HG02678 (cell line): ENCODE results near the gene ERG.

ENCODE experiments used
- ATAC-seq: cut with Tn5 transposase; IDR thresholded peaks from one replicate; pipeline ENCODE4 v1.9.1; 2021; ENCODE audit warnings: mild to moderate bottlenecking, moderate library complexity; ENCODE audit not compliant: unreplicated experiment

ERG gene

DNA sequence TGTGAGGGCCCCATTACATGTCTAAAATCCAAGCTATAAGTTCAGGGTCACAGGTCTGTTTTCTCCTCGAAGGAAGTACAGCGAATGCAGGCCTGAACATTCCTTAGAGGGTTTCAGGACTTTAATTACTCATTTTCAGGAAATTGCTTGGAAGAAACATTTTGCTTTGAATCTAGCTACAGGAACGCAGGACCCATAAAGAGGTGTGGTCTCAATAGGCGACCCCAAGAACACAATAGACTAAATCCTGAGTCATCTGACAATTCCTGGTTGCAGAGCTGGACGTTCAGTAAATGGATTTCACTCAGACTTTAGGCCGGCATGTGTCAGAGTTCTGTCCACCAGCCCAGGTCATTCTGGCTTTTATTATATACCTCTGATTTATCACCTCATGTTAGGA lies 1.0 kb upstream of the ERG start:
- ATAC-seq = no peak

DNA sequence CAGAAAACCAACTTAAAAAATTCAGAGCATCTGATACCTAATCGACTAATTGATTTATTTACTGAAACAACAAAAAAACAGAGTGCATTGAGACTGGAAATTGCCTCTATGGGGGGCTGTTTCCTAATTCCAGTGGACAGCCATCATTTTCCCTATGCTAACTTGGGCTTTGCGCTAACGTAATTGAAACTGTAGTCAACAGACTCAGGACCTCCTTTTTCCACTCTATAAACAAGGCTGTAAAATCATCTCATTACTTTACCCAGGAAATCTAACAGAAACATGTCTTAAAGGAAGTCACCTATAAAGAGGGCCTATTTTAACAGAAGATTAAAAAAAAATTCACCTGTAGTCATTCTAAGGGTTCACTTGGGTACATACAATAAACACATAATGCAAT lies 2.1 kb downstream of the ERG start:
- no peak for ATAC-seq

DNA sequence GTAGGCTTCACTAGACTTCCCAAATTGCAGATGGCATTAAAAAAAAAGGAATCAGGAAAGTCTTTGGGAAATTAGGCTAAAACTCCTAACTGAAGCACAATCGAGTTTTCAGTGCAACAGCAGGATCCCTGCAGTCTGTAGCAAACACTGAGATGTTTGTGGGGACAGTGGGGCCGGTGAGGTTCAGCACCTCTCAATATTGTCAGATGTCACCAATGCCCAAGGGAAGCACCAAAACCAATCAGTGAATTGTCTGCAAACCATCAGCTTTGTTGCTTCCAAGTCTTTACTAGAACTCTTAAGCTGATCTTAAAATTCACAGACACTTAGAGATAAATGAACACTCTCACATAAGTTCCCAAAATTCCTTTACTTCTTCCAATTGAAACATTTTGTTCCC lies 2.6 kb downstream of the ERG start:
- no peak for ATAC-seq

DNA sequence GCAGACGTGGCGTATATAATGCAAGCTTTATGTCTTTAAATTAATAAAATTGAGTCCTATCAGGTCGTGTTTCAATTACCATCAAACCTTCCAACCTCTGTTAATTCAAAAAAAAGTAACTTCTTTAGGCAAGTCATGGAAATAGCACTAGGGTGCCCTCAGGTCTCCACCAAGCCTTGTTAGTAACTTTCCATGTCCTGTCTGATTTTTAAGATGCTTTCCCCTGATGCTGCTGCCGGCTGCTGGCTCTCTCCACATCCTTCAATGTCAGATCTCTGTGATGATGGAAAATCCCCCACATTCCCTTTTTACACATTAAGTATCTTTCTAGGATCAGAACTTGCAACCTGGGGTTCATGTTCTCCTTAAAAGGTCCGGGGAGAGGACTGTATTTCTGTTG lies 3.0 kb downstream of the ERG start:
- ATAC-seq = no peak

DNA sequence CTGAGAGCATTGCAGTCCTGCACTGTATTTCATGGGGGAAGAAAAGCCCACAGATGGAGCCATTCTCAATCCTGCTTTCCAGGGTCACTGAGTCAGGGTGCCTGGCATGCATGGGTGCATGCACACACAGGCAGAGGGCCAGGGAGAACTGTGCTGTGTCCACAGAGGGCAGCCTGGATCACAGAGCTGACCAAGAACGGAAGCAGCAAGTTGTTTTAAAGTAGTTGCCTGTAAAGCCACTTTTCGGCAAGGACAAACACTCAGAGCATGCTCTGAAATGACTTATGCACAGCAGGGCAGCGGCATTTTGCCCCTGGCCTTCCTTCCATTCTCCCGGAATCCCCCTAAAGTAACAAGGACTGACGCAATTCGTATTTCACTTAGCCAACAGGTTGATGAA lies 3.6 kb downstream of the ERG start:
- ATAC-seq = no peak

DNA sequence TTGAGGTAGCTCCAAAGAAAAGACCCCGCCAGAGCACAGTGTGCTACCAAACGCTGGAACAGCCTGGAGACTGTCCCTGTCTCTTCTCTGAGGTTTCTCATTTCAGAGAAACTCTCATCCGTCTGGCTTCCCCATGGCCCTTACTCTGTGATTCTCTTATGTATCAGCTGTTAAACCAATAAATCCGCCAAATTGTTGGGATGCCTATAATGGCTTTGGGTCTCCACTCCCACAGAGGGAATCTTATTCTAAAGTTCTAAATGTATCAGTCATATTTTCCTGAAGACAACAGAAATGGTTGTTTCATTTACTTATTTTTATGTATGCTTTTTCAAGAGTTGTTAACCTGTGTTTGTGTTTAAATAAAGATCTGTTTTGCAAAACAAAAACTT lies 4.0 kb downstream of the ERG start:
- no peak for ATAC-seq

DNA sequence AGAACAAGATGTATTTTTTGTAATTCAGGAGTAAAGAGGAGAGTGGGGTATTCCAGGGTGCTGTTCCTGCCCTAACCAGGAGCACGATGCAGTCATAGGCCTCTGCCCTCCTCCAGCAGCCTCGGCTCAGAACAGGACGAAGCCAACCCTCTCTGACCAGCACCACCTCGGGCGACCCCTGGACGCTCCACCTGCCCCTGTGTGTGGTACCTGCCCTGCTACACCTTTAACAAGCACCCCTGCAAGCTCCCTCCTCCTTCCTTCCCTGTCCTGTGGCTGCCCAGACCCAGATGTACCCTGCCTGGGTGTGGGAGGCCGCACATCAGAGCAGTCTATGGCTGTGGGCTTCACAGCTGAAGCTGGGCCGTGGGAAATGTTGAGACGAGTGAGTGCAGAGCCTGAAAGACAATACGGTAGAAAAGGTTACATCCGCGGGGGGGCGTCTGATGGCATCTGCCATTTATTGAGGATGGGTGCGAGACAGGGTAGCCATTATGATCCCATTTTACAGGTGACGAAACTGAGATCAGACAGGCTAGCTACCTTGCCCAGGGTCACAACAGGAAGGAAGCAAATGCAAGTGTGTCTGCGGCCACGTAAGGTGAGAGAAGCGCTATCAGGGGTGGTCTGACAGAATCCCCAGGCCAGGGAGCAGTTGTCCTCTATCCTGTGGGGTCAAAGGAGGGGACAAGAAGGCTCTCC lies 4.6 kb downstream of the ERG start:
- ATAC-seq = no peak

DNA sequence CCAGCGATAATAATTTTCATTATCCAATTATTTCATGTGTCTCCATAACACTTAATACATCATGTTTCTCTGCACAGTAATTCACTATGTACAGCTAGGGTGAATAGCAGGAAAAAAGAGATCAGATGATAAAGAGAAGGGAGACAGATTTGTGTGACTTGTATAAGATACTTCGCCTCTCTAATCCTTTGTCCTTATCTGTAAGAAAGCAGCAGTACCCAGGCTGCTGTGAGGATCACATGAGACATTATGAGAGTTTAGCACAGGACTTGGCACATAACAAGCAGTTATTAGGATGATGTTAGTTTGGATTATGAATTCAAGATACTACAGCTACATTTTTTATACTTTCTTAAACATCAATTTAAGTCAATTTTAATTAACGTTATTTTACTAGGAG lies 6.3 kb downstream of the ERG start:
- ATAC-seq = no peak

DNA sequence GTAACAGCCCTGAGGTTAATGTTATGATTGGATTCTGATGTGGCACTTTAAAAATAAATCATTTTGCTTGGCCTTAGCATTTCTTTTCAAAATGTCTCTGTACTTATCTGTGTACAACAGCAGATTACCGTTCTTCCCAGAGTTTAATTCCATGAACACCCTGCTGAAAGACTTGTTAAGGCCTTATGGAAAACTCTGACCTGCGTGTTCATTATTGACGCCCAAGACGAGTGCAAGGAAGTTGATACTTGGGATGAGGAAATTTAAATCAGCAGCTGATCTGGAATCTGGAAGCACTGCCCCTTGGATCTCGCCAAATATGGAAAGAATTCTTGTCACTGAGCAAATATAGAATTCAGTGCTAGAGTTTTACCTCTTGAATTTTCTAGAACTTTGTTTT lies 6.7 kb downstream of the ERG start:
- ATAC-seq = no peak

DNA sequence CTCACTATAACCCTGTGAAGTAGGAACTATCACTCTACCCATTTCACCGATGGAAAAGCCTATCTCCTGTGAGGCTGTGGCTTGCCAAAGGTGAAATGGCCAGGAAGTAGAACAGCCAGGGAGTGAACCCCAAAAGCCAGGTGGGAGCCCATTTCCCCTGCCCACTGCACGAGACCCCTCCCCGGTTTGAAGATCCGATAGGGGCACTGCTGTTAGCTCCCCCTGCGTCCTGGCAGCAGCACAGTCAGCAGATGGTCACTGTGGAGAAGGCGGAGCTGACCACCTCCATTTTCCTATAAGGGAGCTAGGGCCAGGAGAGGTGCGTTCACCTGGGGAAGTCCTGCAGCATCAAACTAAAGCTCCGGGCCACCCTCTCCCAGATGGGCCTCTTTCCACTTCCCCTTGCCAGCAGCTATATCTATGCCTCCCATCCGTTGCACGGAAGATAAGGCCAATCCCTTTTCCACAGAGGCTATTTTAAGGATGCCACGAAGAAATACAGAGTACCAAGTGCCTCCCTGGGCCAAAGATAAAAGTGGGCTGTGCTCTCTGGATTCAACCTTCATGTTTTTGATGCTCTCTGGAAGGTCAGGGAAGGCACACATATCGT lies 7.8 kb downstream of the ERG start:
- ATAC-seq = no peak

DNA sequence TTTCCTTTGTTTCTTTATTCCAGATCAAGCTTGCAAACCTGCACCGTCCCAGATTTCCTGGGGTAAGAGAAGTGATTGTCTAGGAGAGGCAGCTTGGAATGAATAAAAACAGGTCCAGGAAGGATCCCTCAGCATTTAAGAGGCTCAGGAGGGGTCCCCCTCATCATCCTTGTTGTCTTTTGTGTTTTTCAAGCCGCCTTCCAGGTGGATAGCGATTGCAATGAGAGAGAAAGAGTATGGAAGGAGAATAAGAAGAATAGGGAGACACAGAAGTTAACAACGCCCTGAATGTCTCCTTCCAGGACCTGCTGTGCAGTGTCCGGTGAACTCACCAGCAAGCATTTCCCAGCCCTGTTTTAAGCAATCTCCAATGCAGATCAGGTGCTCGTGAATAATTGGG lies 8.5 kb downstream of the ERG start:
- no peak for ATAC-seq

DNA sequence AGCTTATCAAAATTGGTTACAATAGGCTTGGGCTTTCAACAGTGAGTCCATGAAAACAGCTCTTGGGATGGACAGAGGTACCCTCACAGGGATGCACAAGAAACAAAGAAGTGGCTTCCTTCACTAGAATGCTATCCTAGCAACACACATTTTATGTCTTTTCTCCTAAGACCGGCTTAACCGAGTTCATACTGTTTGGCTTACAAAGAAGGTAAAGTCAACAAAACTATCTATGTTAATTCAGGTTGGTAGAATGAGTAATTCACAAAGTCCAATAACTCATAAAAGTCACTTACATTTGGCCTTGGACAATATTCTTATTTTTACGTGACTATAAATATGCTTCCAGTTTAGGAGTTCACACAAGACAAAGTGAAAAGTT lies 9.0 kb downstream of the ERG start:
- no peak for ATAC-seq

DNA sequence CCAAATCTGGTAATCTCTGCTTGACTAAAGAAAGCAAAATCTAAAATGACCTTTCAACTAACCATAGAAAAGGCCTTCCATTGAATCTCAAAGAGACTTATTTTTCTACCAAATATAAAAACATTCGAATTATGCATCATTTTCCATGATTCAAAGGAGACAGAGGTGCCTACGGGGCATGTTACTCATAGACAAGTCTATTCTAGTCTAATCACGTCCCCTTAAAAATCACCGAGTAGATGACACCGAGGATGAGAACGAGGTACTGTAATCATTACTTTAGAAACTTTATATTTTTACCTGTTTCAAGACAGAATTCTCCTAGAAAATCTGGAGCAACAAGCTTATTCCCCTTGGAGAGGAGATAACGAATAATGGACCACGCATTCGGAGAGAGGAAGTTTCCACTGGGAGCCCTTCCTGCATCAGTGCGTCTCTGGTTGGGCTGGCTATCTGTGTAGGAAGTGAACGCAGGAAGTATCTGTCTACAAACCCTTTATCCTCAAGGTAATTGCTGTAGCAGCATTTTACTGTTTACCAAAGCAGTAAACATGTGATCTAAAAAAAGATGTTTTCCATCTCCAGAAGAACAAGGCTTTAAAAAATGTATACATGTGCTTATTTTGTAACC lies 9.5 kb downstream of the ERG start:
- no peak for ATAC-seq

DNA sequence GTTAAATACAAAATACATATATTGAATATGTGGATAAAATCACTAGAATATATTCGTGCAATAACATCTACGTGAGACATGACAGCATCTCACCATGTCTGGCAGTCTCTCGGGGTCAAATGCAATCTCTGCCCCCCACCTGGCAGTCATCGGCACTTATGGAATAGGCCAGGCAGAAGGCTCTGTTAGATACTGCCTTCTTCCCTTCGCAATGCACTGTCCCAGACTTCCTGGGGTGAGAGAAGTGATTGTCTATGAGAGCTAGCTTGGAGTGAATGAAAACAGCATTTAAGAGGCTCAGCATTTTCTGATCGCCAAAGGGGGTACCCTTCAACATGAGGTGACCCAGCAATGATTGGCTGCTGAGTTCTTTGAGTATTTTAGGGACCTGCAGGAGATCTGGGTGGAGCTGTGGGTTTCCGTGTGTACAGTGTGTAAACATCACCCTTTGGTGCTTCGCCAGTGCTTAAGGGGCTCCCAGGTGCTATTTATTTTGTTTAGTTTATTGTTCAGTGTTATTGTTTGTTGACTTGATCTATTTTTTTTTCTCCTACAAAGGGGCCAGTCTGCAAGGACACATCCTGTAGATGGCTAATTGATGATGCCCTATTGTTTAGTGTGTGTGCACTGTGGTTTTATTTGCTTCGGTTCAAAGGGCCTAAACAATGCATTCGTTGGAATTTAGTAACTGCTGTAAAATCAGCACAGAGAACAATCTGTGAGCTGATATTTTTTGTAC lies 10.2 kb downstream of the ERG start:
- no peak for ATAC-seq

DNA sequence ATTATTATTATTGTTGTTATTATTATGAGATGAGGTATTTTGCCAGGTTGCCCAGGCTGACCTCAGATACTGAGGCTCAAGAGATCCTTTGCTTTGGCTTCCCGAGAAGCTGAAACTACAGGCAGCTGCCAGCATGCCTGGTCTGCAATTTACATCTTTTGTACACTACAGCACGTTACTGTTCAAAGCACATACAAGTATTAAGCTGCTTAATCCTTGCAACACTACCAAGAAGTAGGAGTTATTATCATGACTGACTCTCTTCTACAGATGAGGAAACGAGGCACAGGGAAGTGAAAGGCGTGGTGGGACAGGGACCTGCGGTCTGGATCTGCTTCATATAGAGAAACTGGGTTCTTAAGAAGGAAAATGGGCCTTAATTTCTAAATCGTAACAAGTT lies 11.6 kb downstream of the ERG start:
- ATAC-seq = no peak

DNA sequence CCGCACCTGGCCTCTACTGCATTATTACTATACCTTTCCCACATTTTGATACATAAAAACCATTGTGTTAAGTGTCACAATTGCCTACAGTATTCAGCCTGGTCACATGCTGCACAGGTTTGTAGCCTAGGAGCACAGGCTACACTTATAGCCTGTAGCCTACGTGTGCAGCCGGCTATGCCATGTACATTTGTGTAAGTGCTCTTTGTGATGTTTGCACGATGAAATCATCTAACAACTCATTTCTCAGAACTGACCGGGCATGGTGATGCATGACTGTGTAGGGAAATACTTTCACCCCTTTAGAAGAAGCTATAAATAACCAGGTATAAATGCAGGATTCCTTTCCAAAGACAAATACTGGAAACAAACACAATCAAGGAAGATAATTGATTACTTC lies 12.1 kb downstream of the ERG start:
- no peak for ATAC-seq

DNA sequence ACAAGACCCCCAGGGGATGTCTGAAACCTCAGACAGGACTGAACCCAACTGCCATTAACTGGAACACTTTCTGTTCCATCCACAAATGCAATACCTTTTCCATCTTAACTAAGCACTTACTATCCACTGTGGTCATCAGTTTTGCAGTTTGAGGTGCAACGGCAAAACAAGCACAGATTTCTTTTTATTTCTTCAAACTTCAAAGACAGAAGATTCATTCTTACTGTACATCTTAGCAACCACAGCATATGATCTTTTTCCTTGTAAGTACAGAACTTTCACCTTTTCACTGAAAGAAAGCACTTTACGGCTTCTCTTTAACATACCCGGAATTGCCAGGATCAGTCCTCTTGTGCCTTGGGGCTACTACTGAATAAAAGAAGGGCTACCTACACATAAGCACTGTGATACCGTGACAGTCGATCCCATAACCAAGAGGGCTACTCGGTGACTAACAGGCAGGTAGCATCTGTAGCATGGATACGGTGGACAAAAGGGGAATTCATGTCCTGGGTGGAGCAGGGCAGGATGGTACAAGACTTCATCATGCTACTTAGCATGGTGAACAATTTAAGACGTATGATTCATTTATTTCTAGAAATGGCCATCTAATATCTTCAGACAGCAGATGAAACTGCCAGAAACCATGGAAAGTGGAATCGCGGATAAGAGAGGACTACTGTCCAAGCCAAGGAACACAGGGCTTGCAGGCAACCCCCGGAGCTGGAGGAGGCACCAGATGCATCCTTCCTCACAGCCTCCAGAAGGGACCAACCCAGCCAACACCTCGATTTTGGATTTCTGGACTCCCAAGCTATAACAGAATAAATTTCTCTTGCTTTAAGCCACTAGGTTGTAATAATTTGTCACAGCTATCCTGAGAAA lies 18.4 kb downstream of the ERG start:
- no peak for ATAC-seq

DNA sequence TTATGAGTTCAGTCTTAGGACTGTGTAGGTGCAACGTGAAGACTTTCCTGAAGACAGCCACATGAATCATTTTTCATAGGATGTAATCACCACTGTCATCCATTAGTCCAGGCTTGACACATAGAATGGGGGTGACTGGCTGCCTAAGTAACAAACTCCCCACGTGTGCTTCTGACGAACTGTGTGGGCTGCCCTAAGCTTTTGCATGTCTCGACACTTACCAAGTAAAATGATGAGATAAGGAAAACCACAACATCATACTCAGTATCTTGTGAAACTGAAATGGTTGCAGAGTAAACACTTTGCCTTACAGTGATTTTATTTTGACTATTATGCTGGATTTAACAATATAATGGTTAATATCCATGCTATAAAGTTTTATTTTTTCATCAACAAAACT lies 19.5 kb downstream of the ERG start:
- no peak for ATAC-seq

DNA sequence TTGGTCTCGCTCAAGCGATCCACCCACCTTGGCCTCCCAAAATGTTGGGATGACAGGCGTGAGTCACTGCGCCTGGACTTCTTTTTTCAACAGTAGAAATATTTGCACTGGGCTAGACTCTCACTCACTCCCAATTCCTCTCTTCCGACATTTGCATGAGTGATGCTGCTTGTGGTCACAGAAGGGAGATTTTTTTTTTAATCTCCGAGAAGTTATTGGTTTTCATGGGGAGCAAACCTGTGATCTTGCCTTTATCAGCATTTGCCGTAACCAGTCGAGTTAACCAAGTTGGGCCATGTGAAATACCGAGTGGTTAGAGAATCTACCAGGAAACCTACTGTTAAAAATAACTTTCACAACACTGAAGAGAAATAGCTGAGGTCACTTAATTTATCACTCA lies 21.1 kb downstream of the ERG start:
- no peak for ATAC-seq

DNA sequence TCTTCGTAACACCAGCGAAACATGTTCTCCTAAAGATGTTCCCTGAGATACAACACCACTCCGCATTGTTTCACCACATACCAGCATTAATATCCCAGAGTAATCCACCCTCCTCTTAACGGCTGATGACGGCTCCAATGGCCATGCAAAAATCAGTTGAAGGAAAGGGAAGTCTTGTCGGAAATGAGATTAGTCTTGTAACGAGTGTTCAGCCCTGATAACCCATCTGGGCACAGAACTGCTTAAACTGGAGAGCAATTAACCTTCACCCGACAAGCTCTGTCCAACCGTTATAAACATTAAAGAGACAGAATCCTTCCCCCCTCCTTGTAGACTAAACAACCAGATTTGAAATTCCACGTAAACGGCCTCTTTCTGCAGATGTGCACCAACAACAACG lies 21.9 kb downstream of the ERG start:
- no peak for ATAC-seq

DNA sequence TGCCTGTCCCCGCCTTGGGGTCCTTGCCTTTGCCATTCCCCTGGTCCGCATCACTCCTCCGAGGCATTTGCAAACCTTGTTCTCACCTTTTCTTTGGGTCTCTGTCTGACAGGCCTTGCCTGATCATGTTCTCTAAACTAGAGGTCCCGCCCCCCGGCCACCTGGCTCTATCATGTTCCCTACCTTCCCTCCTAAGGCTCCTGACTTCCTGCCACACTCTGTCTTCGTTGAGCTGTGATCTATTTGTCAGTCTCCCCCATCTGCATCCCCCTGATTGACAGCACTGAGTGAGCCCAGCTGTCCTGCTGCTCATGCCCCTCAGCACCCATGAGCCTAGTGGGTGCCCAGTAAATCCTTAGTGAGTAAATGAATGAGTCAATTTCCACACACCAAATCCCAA lies 22.8 kb downstream of the ERG start:
- no peak for ATAC-seq
